GM18951 (cell line): ENCODE results near the gene CHD5.

Experiments
- POLR2A ChIP-seq: IDR thresholded peaks from 4 replicates; pipeline ENCODE4 v1.6.1; 2011; ENCODE audit warnings: mild to moderate bottlenecking; ENCODE audit not compliant: insufficient read length, insufficient read depth; ENCODE audit errors: extremely low read depth
- in situ Hi-C: fragments of 300-500 bp; cut with MboI; formaldehyde crosslinking; loops from one replicate; pipeline ENCODE4 v1.12.0; 2022; ENCODE audit warnings: low sequenced_read_pairs, mixed read lengths, inconsistent platforms; ENCODE audit not compliant: unreplicated experiment

CHD5 gene

GRCh38 chr1:6140413-6140812, 39.7 kb downstream of the CHD5 start:
- in situ Hi-C loops: no loop called here
- no peak for TF ChIP-seq POLR2A

- no peak for TF ChIP-seq POLR2A
- in situ Hi-C loops: no loop called here
These were observed 42.4 kb downstream of the CHD5 start for GRCh38 chr1:6137758-6138157.

- in situ Hi-C loops: no loop called here
- no peak for TF ChIP-seq POLR2A
These were observed 43.5 kb downstream of the CHD5 start for GRCh38 chr1:6136516-6137220.

GRCh38 chr1:6134741-6135510, 45.2 kb downstream of the CHD5 start:
- TF ChIP-seq POLR2A: no peak
- in situ Hi-C loops: no loop called here

GRCh38 chr1:6134206-6134605, 45.9 kb downstream of the CHD5 start:
- in situ Hi-C loops: no loop called here
- TF ChIP-seq POLR2A: no peak

- in situ Hi-C loops: no loop called here
- no peak for TF ChIP-seq POLR2A
These were observed 46.8 kb downstream of the CHD5 start for GRCh38 chr1:6133146-6133895.

GRCh38 chr1:6131561-6131960, 48.6 kb downstream of the CHD5 start:
- in situ Hi-C loops: no loop called here
- no peak for TF ChIP-seq POLR2A

- TF ChIP-seq POLR2A: no peak
- in situ Hi-C loops: no loop called here
These were observed 49.5 kb downstream of the CHD5 start for GRCh38 chr1:6130596-6130995.

- TF ChIP-seq POLR2A: no peak
- in situ Hi-C loops: no loop called here
These were observed 50.1 kb downstream of the CHD5 start for GRCh38 chr1:6130036-6130435.

- in situ Hi-C loops: no loop called here
- TF ChIP-seq POLR2A: no peak
These were observed 50.8 kb downstream of the CHD5 start for GRCh38 chr1:6129313-6129712.

GRCh38 chr1:6128276-6129081, 51.6 kb downstream of the CHD5 start:
- in situ Hi-C loops: no loop called here

GRCh38 chr1:6127587-6128163, 52.4 kb downstream of the CHD5 start:
- no peak for TF ChIP-seq POLR2A
- in situ Hi-C loops: no loop called here

More at GRCh38 chr1:6128276-6129081, 51.6 kb downstream of the CHD5 start:
- no peak for TF ChIP-seq POLR2A
